Transverse colon (tissue), 4 donors: ENCODE data around the gene PDE6H. TPM values are rescaled to one million over a fixed set of nuclear protein-coding genes. Genes with fewer than 3 reads are reported as not detected.

Experiments
- DNase-seq: peaks from one replicate; pipeline ENCODE4 v3.0.0-alpha.2; 2019
- H3K27ac ChIP-seq, 4 donors: fragments of 200-600 bp; sonication (generic); 2 replicates each; pipeline ENCODE4 v1.5.1; 2016 to 2018; ENCODE audit warnings: inconsistent platforms in 4 of 4
- H3K27me3 ChIP-seq: fragments of 200-600 bp; sonication (generic); 2 replicates; pipeline ENCODE4 v1.5.1; 2017; ENCODE audit warnings: inconsistent platforms
- H3K36me3 ChIP-seq, 4 donors: fragments of 200-600 bp; sonication (generic); 2 replicates each; pipeline ENCODE4 v1.5.1; 2017 to 2019; ENCODE audit warnings: inconsistent platforms in 4 of 4
- H3K4me1 ChIP-seq, 4 donors: fragments of 200-600 bp; sonication (generic); 2 replicates each; pipeline ENCODE4 v1.5.1; 2017 to 2020; ENCODE audit warnings: inconsistent platforms in 4 of 4
- H3K4me3 ChIP-seq, 4 donors: fragments of 200-600 bp; sonication (generic); 1 replicate in 1 of 4; 2 replicates in 3 of 4; pipeline versions ENCODE4 v1.5.1 to v1.6.1; 2017 to 2019; ENCODE audit warnings: inconsistent platforms in 4 of 4
- H3K9me3 ChIP-seq, 2 donors: fragments of 200-600 bp; sonication (generic); 2 replicates each; pipeline ENCODE4 v1.5.1; 2017 to 2019; ENCODE audit warnings: inconsistent platforms in 2 of 2
- CTCF ChIP-seq, 5 experiments: fragments of 200-600 bp in 3 of 5; fragments of 450-650 bp in 2 of 5; sonication (generic) in 3 of 5; IDR thresholded peaks; 1 replicate in 2 of 5; 2 replicates in 3 of 5; pipeline ENCODE4 v1.5.1; 2016 to 2017; ENCODE audit warnings: antibody characterized with exemption in 5 of 5, inconsistent platforms in 3 of 5, mild to moderate bottlenecking in 2 of 5, moderate library complexity in 1 of 5
- EP300 ChIP-seq: sonication (generic); formaldehyde crosslinking; IDR thresholded peaks from one replicate; pipeline ENCODE4 v1.6.1; 2017; ENCODE audit warnings: antibody characterized with exemption, low read depth
- POLR2A ChIP-seq: fragments of 450-650 bp; IDR thresholded peaks from one replicate; pipeline ENCODE4 v1.6.1; 2016; ENCODE audit warnings: antibody characterized with exemption, mild to moderate bottlenecking, moderate library complexity
- POLR2AphosphoS5 ChIP-seq, 3 donors: sonication (generic); formaldehyde crosslinking; IDR thresholded peaks; one replicate each; pipeline ENCODE4 v1.6.1; 2016; ENCODE audit warnings: antibody characterized with exemption in 3 of 3
- WGBS, 2 donors: methylation state at CpG; one replicate each; pipeline ENCODE4 v1.1.5; 2018; ENCODE audit warnings: low coverage in 1 of 2; 5-methylcytosine and 5-hydroxymethylcytosine counted together
- in situ Hi-C, 4 donors: fragments of 200-750 bp; cut with MboI; loops; one replicate each; pipeline versions ENCODE4 v1.15.0 to v1.15.1; 2017; ENCODE audit warnings: low sequenced_read_pairs in 3 of 4, low pct_ligation_motif_present in 1 of 4, low pct_unique_long_range_greater_than_20kb in 1 of 4
- intact Hi-C: fragments of 100-400 bp; cut with DNase I; formaldehyde crosslinking; loops from one replicate; pipeline ENCODE4 v1.15.1; 2023; ENCODE audit warnings: low total_unique reads
- total RNA-seq, 4 donors: library from RNA; depleted of rRNA; stranded (reverse); fragments of >200 nt; gene quantifications; one replicate each; pipeline ENCODE4 v1.1.0, GENCODE V29; 2016

Gene PDE6H
- total RNA-seq, 4 donors from 2014 or later, result not detected

GRCh38 chr12:14935031-14935430 is 37.8 kb upstream of the PDE6H start:
- intact Hi-C loops, result no loop called here
- 47 to 64% methylated on average over 4 of the region's 4 CpGs for WGBS, 2 donors
- no peak overlapping the region for H3K4me3 ChIP-seq
- in situ Hi-C loops, result no loop called here
- DNase-seq, result no peak
- no peaks in the 10 kb centered on the region for H3K27me3 ChIP-seq
- no peaks in the 10 kb centered on the region for H3K9me3 ChIP-seq
- TF ChIP-seq POLR2AphosphoS5 (IDR thresholded peaks at IDR 0.05) (no peak), POLR2A (no peak), CTCF (IDR thresholded peaks at IDR 0.05) (no peak), EP300 (no peak)
- H3K36me3 ChIP-seq, result no peaks in the 10 kb centered on the region
- H3K4me1 ChIP-seq, result peaks cover 0 to 21% (median 3%) of the 10 kb centered on the region in 4 donors
- H3K27ac ChIP-seq, result peak overlapping the region in 3 of 4 donors; percentile 13 to 45 (median 27)

GRCh38 chr12:14936224-14936861 is 36.5 kb upstream of the PDE6H start:
- H3K27me3 ChIP-seq, result no peaks in the 10 kb centered on the region
- intact Hi-C loops, result no loop called here
- DNase-seq, result no peak
- peaks cover 0 to 14% (median 3%) of the 10 kb centered on the region in 4 donors for H3K4me1 ChIP-seq
- no peaks in the 10 kb centered on the region for H3K36me3 ChIP-seq
- TF ChIP-seq EP300, result no peak
- no peak for TF ChIP-seq POLR2AphosphoS5 (IDR thresholded peaks at IDR 0.05)
- TF ChIP-seq POLR2A, result no peak
- no peak for TF ChIP-seq CTCF (IDR thresholded peaks at IDR 0.05)
- WGBS, 2 donors, result 88 to 93% methylated on average over 3 to 6 of the region's 6 CpGs
- in situ Hi-C loops, result no loop called here
- no peaks in the 10 kb centered on the region for H3K9me3 ChIP-seq
- peak overlapping the region in 1 of 4 donors; percentile 30 for H3K27ac ChIP-seq
- no peak overlapping the region for H3K4me3 ChIP-seq

- H3K27ac ChIP-seq, result peak overlapping the region in 1 of 4 donors; percentile 30
- DNase-seq, result no peak
- no peaks in the 10 kb centered on the region for H3K27me3 ChIP-seq
- no peaks in the 10 kb centered on the region for H3K36me3 ChIP-seq
- no peaks in the 10 kb centered on the region for H3K9me3 ChIP-seq
- no peak overlapping the region for H3K4me3 ChIP-seq
- TF ChIP-seq EP300 (no peak), POLR2A (no peak), CTCF (IDR thresholded peaks at IDR 0.05) (no peak), POLR2AphosphoS5 (IDR thresholded peaks at IDR 0.05) (no peak)
- peaks cover 0 to 14% (median 3%) of the 10 kb centered on the region in 4 donors for H3K4me1 ChIP-seq
- in situ Hi-C loops, result no loop called here
- WGBS, 2 donors, result 91 to 100% methylated on average over 3 of the region's 3 CpGs
- intact Hi-C loops, result no loop called here
Observed at GRCh38 chr12:14937014-14937413, 35.8 kb upstream of the PDE6H start.

- Histone ChIP-seq H3K27ac (peak overlapping the region in 1 of 4 donors; percentile 30), H3K4me3 (no peak overlapping the region), H3K27me3 (no peaks in the 10 kb centered on the region), H3K9me3 (no peaks in the 10 kb centered on the region), H3K36me3 (no peaks in the 10 kb centered on the region), H3K4me1 (peaks cover 0 to 14% (median 3%) of the 10 kb centered on the region in 4 donors)
- WGBS, 2 donors, result 86% methylated on average over 1 of the region's 1 CpG; no CpG with 5 or more reads in 1 of the 2 donors
- in situ Hi-C loops, result no loop called here
- intact Hi-C loops, result no loop called here
- no peak for DNase-seq
- TF ChIP-seq EP300 (no peak), POLR2AphosphoS5 (IDR thresholded peaks at IDR 0.05) (no peak), CTCF (IDR thresholded peaks at IDR 0.05) (no peak), POLR2A (no peak)
Observed at GRCh38 chr12:14937689-14938088, 35.2 kb upstream of the PDE6H start.
